Measurements from ENCODE around the gene CDH18. TPM values are rescaled to one million over a fixed set of nuclear protein-coding genes. Genes with fewer than 3 reads are reported as not detected.

Gene CDH18
- total and polyA plus RNA-seq, 2 of the 4 experiments (the other 2 are of a cell fraction): 0.24 to 1.1 TPM

DNA sequence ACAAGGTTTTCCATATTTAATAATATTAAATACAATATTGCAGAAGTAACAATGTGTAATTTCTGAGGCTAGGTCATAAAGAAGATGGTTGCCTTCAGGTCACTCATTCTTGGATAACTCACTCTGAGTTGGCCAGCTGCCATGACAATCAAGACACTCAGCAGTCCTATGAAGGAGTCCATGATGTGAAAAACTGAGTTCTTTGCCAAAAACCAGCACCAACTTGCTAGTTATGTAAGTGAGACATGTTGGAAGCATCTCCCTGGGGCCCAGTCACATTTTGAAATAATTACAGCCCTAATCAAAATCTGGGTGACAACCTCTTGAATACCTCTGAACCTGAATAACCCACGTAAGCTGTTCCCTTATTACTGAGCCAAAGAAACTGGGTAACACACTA lies 453.2 kb downstream of the CDH18 start:
- H3K56ac ChIP-seq (ENCODE audit: extremely low read depth, insufficient read depth, low read length): no peak overlapping the region
- dilution Hi-C loops (cut with HindIII; ENCODE audit: low sequenced_read_pairs, unreplicated experiment): no loop called here
- in situ Hi-C loops (cut with MboI; ENCODE audit: low sequenced_read_pairs): no loop called here
- no peak overlapping the region for H3K4me3 ChIP-seq (ENCODE audit: insufficient read depth, low read depth, low read length)
- no peak overlapping the region for H2BK15ac ChIP-seq (ENCODE audit: low read depth, low read length)
- H3K23ac ChIP-seq (ENCODE audit: low read depth, low read length): no peak overlapping the region
- no peaks in the 10 kb centered on the region for H3K9me3 ChIP-seq (ENCODE audit: control insufficient read depth, insufficient read depth, low read length)
- no peak for ATAC-seq (ENCODE audit: low read depth)
- no peak overlapping the region for H2BK20ac ChIP-seq (ENCODE audit: low read depth, low read length)
- H3K4me2 ChIP-seq (ENCODE audit: low read depth, low read length): no peak overlapping the region
- H3K36me3 ChIP-seq (ENCODE audit: control insufficient read depth, insufficient read depth, low read length): no peaks in the 10 kb centered on the region
- no peaks in the 10 kb centered on the region for H3K4me1 ChIP-seq (ENCODE audit: control insufficient read depth, insufficient read depth, low read length)
- no peak overlapping the region for H4K91ac ChIP-seq (ENCODE audit: insufficient read depth, low read depth, low read length)
- H3K4ac ChIP-seq (ENCODE audit: low read depth, low read length): no peak overlapping the region
- H3K79me1 ChIP-seq (ENCODE audit: low read depth in 1 of 2, low read length in 2 of 2): no peaks in the 10 kb centered on the region
- H3K9ac ChIP-seq (ENCODE audit: low read depth, low read length): no peak overlapping the region
- intact Hi-C loops (cut with micrococcal nuclease): no loop called here
- no peak overlapping the region for H4K8ac ChIP-seq (ENCODE audit: low read depth in 2 of 2, low read length in 2 of 2)
- no peak overlapping the region for H2BK120ac ChIP-seq (ENCODE audit: low read depth, low read length)
- no peak overlapping the region for H3K14ac ChIP-seq (replicated peaks; ENCODE audit: low read depth, low read length)
- TF ChIP-seq POLR2A (IDR thresholded peaks at IDR 0.05; ENCODE audit: low read depth, low read length): no peak
- no peak for TF ChIP-seq CEBPB (IDR thresholded peaks at IDR 0.05; ENCODE audit: low read depth, low read length)
- no peak for TF ChIP-seq RAD21 (IDR thresholded peaks at IDR 0.05; ENCODE audit: low read length)
- TF ChIP-seq MXI1 (IDR thresholded peaks at IDR 0.05; ENCODE audit: borderline replicate concordance, low read depth, low read length): no peak
- no peak for TF ChIP-seq MAFK (IDR thresholded peaks at IDR 0.05; ENCODE audit: low read depth, low read length)
- no peak for TF ChIP-seq NFE2L2 (IDR thresholded peaks at IDR 0.05; ENCODE audit: low read depth, low read length)
- H3K27ac ChIP-seq (ENCODE audit: insufficient read depth, low read length): no peak overlapping the region
- ChIA-PET POLR2A (ENCODE audit: unreplicated experiment) (no interaction called here), CTCF (no interaction called here)
- no peak overlapping the region for H2AK9ac ChIP-seq (replicated peaks; ENCODE audit: low read depth, low read length, poor library complexity)
- DNase-seq: no peak
- H4K5ac ChIP-seq (ENCODE audit: low read depth, low read length): no peak overlapping the region
- H2BK5ac ChIP-seq (ENCODE audit: low read depth, low read length, poor library complexity, severe bottlenecking): no peak overlapping the region
- no peak overlapping the region for H2AK5ac ChIP-seq (ENCODE audit: low read depth, low read length)
- no peaks in the 10 kb centered on the region for H4K20me1 ChIP-seq (ENCODE audit: insufficient read depth, low read length)
- BruUV-seq (replicated peaks): no TSS peak
- no CpG with 5 or more reads among the region's 1 CpG for WGBS, 2 experiments (ENCODE audit: extremely low coverage in 2 of 2, insufficient read length in 1 of 2)
- no peak overlapping the region for H2AFZ ChIP-seq (replicated peaks; ENCODE audit: low read length, poor library complexity)
- H3K9me1 ChIP-seq (ENCODE audit: insufficient read depth, low read length): no peaks in the 10 kb centered on the region
- no peaks in the 10 kb centered on the region for H3K27me3 ChIP-seq (ENCODE audit: control insufficient read depth, insufficient read depth, low read length)
- no peak overlapping the region for H3K18ac ChIP-seq (ENCODE audit: low read depth, low read length)
